Germinal center (tissue), 1 donor: ENCODE results near the gene NUAK1.

Experiments used
- DNase-seq: peaks from one replicate; pipeline ENCODE4 v3.0.0; 2012; ENCODE audit warnings: mixed read lengths, low spot score

Gene NUAK1

GRCh38 chr12:106063826-106064720 lies 74.7 kb downstream of the NUAK1 start:
- DNase-seq: no peak

DNA sequence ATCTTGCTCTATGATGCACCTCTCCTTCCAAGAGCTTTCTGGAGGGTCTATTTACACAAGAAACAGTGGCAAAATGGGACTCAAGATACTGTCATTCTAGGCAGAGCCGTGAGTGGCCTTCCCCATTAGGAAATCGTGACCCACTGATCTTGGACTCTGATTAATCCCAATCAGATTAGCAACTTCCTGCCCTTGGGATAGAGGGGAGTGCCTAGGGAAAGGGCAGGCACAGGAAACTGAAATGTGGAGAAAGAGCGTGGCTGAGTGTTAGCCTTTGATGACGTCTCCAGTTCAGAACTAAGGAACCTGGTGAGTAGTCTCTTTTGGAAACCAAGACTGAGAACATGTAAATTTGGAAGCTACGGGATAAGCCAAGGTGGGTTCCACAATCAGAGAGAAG lies 76.1 kb downstream of the NUAK1 start:
- DNase-seq: no peak

- DNase-seq: no peak
Observed at GRCh38 chr12:106058256-106059182, 80.2 kb downstream of the NUAK1 start.

DNA sequence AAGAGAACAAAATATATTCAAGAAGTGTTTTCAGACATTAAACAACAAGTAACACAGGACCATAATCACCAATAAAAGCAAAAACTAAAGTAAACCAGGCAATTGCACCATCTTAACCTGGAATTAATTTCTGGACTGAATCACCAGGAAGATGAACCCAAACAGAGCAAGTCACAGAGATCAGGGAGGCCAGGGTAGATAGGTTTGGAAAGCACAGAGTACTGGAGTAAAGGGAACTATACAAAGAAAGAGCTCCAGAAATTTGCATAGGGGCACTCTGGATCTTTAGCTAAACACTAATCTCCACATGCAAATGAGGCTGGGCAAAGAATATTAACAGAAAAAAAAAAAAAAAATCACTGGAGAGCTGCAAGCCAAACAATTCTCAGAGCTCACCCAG lies 84.7 kb downstream of the NUAK1 start:
- no peak for DNase-seq

DNA sequence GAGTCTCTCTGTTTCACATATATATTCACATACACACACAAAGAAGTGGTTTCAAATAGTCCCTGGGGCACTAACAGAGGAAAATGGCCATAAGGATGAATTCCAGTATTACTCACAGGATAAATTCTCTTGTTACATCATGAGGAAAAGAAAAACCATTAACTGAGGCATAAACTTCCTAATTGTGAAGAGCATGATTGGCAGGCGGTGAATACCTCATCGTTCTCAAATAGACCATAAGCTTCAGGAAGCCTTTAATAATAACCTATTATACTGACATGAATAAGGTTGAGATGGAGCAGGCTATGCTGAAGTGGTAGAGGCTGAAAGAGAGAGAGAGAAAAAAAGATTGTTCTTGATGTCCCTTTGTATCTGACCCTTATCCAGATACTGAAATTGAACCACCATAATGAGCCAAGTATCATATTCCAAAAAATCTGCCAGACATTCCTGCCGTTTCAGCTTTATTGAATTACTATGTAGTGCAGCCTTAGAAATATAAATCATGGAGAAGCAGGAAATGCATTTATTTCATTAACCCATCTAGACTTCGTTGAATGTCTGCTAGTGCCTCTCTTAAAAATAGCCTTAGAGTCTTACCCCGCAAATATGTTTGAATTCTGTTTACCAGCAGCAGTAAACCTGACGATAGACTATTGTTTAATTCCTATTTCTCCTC lies 86.8 kb downstream of the NUAK1 start:
- no peak for DNase-seq

GRCh38 chr12:106049546-106049945 lies 89.2 kb downstream of the NUAK1 start:
- DNase-seq: no peak

GRCh38 chr12:106049105-106049504 lies 89.6 kb downstream of the NUAK1 start:
- DNase-seq: no peak

- DNase-seq: no peak
Observed at GRCh38 chr12:106048676-106049075, 90.1 kb downstream of the NUAK1 start.

- no peak for DNase-seq
Observed at GRCh38 chr12:106048016-106048415, 90.7 kb downstream of the NUAK1 start.

GRCh38 chr12:106046947-106047346 lies 91.8 kb downstream of the NUAK1 start:
- DNase-seq: no peak

DNA sequence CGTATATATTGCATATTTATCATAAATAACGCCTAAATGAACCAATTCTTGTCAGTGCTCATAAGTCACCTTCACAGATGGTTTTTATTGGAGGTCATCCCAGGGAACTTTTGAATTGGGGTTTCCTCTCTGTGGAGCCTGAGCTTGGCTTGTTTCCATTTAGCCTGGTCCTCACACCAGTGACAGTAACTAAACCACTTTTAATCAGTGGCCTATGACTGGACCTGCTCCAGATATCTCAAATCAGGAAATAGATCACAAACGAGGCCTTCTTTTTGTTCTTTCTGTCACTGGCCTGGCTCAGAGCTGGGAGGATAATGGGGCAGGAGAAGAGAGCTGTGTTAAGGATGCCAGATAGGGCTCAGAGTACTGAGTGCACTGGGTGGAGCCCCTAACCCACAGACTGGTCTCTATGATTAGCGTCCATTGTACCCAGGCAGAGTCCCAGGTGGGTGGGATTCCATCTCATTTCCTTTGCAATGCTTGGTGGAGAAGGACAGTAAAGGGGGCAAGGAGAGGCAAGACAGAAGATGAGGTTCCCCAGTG lies 92.4 kb downstream of the NUAK1 start:
- DNase-seq: no peak

DNA sequence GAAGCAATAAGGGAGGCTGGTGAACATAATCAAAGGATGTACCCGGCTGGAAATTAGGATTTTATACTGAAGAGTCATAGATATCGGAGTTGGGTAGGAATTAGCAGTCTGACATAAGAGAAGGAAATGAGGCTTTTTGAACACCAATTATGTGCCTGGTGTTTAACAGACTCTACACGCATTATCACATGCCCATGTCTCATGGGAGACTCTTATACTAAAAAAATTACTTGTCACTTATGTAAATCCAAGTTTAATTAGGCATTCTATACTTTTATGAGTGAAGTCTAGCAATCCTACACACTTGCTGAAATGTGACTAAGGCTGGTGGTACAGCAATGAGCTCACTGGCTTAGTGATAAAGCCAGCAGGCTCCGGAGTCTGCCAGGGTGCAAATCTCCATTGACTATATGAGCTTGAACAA lies 93.5 kb downstream of the NUAK1 start:
- no peak for DNase-seq

GRCh38 chr12:106044773-106045172 lies 94.0 kb downstream of the NUAK1 start:
- no peak for DNase-seq

GRCh38 chr12:106042037-106042436 lies 96.7 kb downstream of the NUAK1 start:
- DNase-seq: no peak

DNA sequence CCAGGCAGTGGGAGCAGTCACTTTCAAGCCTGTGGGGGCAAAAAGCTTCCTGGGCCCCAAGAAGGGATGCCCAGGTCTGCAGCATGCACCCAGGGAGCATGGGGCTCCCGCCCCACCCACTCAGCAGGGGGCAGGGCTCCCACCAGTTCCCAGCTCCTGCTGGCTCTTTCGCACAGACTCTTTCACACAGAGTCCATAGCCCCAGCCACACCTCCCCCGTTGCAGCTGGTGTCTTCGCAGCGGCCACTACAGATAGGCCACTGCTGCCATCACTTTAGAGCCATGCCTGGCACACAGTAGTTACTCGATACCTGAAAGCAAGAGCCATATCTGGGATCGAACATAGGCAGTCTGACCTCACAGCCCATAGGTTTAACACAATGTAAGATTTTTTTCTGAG lies 98.2 kb downstream of the NUAK1 start:
- DNase-seq: no peak

- DNase-seq: no peak
Observed at GRCh38 chr12:106039646-106040404, 98.9 kb downstream of the NUAK1 start.

- no peak for DNase-seq
Observed at GRCh38 chr12:106039242-106039641, 99.5 kb downstream of the NUAK1 start.

DNA sequence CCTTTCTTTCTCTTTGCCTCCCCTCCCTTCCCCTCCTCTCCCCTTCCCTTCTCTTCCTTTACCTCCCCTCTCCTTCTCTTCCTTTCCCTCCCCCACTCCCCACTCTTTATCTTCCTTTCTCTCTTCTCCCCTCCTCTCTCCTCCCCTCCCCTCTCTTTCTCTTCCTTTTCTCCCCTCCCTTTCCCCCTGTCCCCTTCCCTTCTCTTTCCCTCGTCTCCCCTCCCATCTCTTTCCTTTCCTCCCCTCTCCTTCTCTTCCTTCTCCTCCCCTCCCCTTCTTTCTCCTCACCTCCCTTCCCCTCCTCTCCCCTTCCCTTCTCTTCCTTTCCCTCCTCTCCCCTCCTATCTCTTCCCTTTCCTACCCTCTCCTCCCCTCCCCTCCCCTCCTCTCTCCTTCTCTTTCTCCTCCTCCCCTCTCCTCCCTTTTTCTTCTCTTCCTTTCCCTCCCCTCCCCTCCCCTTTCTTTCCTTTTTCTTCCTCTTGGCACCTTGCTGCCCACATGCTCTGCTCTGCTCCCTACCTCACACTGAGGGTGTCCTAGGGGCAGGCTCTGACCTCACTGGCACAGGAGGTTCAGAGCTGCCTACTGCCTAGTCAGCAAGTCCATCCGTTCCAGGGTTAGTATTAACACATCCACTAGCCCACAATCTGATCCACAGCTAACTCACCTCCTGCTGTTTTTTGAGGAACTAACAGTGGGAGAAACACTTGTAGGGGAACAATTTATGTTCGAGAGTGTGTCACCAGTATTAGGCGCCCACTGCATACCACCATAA lies 101.0 kb downstream of the NUAK1 start:
- no peak for DNase-seq

GRCh38 chr12:106035421-106035820 lies 103.3 kb downstream of the NUAK1 start:
- DNase-seq: no peak

DNA sequence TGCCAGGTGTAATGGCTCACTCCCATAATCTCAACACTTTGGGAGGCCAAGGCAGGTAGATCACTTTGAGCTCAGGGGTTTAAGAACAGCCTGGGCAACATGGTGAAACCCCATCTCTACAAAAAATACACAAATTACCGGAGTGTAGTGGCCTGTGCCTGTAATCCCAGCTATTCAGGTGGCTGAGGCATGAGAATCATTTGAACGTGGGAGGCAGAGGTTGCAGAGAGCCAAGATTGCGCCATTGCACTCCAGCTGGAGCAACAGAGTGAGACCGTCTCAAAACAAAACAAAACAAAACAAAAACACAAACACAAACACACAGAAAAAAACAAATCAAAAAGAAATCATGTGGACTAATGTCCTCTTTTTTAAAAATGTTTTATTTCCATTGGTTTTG lies 104.4 kb downstream of the NUAK1 start:
- DNase-seq: no peak
